A673 (cell line): ENCODE measurements around the gene BCL2.

ENCODE experiments used
- EZH2 ChIP-seq: fragments of 200-600 bp; sonication (generic); IDR thresholded peaks from 2 replicates; pipeline ENCODE4 v1.6.1; 2017; ENCODE audit warnings: borderline replicate concordance, low read depth, mild to moderate bottlenecking, mixed read lengths, antibody characterized with exemption, low read length; ENCODE audit not compliant: poor library complexity, severe bottlenecking
- TF ChIP-seq, protein P1 (sequence below): fragments of 300-800, 200-600 bp; sonication (generic); conservative IDR thresholded peaks from 2 replicates; pipeline ENCODE4 v1.5.1; 2017; ENCODE audit warnings: low read depth, mild to moderate bottlenecking, antibody characterized with exemption, low read length, moderate library complexity, mixed read lengths

DNA sequence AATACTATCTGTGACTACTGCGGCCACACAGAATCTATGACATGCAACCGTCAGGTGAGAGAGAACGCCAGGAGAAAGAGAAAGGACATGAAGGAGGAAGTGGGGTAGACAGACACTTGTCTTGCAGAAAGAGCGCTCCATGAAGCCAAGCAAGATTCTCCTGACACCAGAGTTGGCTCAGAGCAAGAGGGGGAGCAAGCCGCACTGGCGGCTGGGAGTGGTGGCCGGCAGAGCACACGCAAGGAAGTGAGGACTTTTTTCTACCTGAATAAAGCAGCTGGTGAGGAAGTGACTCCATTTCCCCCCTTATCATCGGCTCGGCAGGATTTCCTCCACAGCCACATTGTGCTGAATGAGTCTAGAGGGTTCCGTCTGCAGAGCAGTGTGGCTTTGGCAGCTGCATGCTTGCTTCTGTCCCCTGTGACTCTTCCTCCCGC lies 181.6 kb downstream of the BCL2 start:
- TF ChIP-seq, protein P1, sequence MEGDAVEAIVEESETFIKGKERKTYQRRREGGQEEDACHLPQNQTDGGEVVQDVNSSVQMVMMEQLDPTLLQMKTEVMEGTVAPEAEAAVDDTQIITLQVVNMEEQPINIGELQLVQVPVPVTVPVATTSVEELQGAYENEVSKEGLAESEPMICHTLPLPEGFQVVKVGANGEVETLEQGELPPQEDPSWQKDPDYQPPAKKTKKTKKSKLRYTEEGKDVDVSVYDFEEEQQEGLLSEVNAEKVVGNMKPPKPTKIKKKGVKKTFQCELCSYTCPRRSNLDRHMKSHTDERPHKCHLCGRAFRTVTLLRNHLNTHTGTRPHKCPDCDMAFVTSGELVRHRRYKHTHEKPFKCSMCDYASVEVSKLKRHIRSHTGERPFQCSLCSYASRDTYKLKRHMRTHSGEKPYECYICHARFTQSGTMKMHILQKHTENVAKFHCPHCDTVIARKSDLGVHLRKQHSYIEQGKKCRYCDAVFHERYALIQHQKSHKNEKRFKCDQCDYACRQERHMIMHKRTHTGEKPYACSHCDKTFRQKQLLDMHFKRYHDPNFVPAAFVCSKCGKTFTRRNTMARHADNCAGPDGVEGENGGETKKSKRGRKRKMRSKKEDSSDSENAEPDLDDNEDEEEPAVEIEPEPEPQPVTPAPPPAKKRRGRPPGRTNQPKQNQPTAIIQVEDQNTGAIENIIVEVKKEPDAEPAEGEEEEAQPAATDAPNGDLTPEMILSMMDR, result no peak
- TF ChIP-seq EZH2, result no peak
